Measurements from ENCODE around the gene LACRT. TPM values are rescaled to one million over a fixed set of nuclear protein-coding genes. Genes with fewer than 3 reads are reported as not detected.

Gene LACRT
- total and polyA plus RNA-seq, 2 of the 13 experiments (the other 11 are each of a cell fraction or from before 2014, with no cell fraction given) = not detected

GRCh38 chr12:54662026-54662425, 27.3 kb upstream of the LACRT start:
- H3K36me3 ChIP-seq (replicated peaks in 1 of 2; ENCODE audit: control insufficient read depth in 1 of 2, insufficient read depth in 2 of 2, low read length in 2 of 2) = no peaks in the 10 kb centered on the region
- FAIRE-seq = no peak
- 5% methylated on average over 3 of the region's 3 CpGs for WGBS (ENCODE audit: low lambda C conversion rate)

DNA sequence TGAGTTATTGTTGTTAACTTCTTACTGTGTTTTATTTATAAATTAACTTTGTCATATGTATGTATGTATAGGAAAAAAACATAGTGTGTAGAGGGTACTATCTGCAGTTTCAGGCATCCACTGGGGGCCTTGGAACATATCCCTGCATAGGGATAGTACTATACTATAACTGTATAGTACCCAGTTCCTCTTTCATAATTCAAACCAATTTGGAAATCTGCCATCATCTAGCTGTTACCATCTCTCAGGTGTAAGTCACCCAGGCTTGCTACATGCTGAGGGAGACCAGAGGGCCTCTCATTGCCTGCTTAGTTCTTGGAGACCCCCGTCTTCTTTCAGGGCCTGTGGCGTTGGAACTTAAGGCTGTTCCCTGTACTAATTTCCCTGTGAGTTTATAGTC, 26.4 kb upstream of the LACRT start:
- Histone ChIP-seq H3K4me2 (ENCODE audit: low read depth, low read length) (no peak overlapping the region), H3K27me3 (ENCODE audit: control insufficient read depth in 1 of 2, insufficient read depth in 2 of 2, low read length in 2 of 2) (peaks cover 0 to 13% of the 10 kb centered on the region in 2 experiments; a peak in 2 of 5 replicates), H3K4me1 (ENCODE audit: insufficient read depth, low read length) (no peaks in the 10 kb centered on the region), H3K9ac (ENCODE audit: insufficient read depth, low read depth, low read length) (no peak overlapping the region), H3K9me3 (ENCODE audit: low read length) (no peaks in the 10 kb centered on the region), H4K20me1 (ENCODE audit: insufficient read depth, low read length) (no peaks in the 10 kb centered on the region), H2AFZ (ENCODE audit: low read length) (no peak overlapping the region), H3K27ac (ENCODE audit: extremely low read length, insufficient read depth, low read length) (no peak overlapping the region), H3K36me3 (replicated peaks in 1 of 2; ENCODE audit: control insufficient read depth in 1 of 2, insufficient read depth in 2 of 2, low read length in 2 of 2) (no peaks in the 10 kb centered on the region), H3K79me2 (ENCODE audit: insufficient read depth, low read length) (no peaks in the 10 kb centered on the region), H3K4me3 (replicated peaks in 1 of 3; ENCODE audit: insufficient read depth in 1 of 3, low read depth in 2 of 3, low read length in 3 of 3) (no peak overlapping the region)
- POLR2A ChIA-PET = no interaction called here
- BruUV-seq (replicated peaks) = no TSS peak
- TF ChIP-seq KDM2A (CRISPR knock-in tag; IDR thresholded peaks at IDR 0.05; ENCODE audit: borderline replicate concordance, low read depth) = no peak
- FAIRE-seq = no peak
- DNase-seq (ENCODE audit: low spot score) = no peak
- WGBS (ENCODE audit: low lambda C conversion rate) = 0% methylated on average over 2 of the region's 2 CpGs
- in situ Hi-C loops (cut with HindIII; ENCODE audit: extremely low pct_ligation_motif_present, low pct_unique_long_range_greater_than_20kb) = no loop called here
- intact Hi-C loops (cut with micrococcal nuclease; ENCODE audit: unreplicated experiment) = no loop called here
- no peak for ATAC-seq
- CTCF ChIA-PET (ENCODE audit: low intra/inter-chr PET ratio, low total read pairs) = no interaction called here

More at GRCh38 chr12:54662026-54662425, 27.3 kb upstream of the LACRT start:
- Histone ChIP-seq H3K9ac (ENCODE audit: insufficient read depth, low read depth, low read length) (no peak overlapping the region), H4K20me1 (ENCODE audit: insufficient read depth, low read length) (no peaks in the 10 kb centered on the region), H3K4me1 (ENCODE audit: insufficient read depth, low read length) (no peaks in the 10 kb centered on the region), H3K27ac (ENCODE audit: extremely low read length, insufficient read depth, low read length) (no peak overlapping the region), H3K27me3 (ENCODE audit: control insufficient read depth in 1 of 2, insufficient read depth in 2 of 2, low read length in 2 of 2) (peaks cover 0 to 13% of the 10 kb centered on the region in 2 experiments; a peak in 2 of 5 replicates), H3K9me3 (ENCODE audit: low read length) (no peaks in the 10 kb centered on the region), H3K4me3 (replicated peaks in 1 of 3; ENCODE audit: insufficient read depth in 1 of 3, low read depth in 2 of 3, low read length in 3 of 3) (no peak overlapping the region), H3K4me2 (ENCODE audit: low read depth, low read length) (no peak overlapping the region), H2AFZ (ENCODE audit: low read length) (no peak overlapping the region), H3K79me2 (ENCODE audit: insufficient read depth, low read length) (no peaks in the 10 kb centered on the region)
- ChIA-PET CTCF (ENCODE audit: low intra/inter-chr PET ratio, low total read pairs) (no interaction called here), POLR2A (no interaction called here)
- in situ Hi-C loops (cut with HindIII; ENCODE audit: extremely low pct_ligation_motif_present, low pct_unique_long_range_greater_than_20kb) (no loop called here), intact Hi-C loops (cut with micrococcal nuclease; ENCODE audit: unreplicated experiment) (no loop called here)
- TF ChIP-seq NFE2L2 (IDR thresholded peaks at IDR 0.05; ENCODE audit: low read length) = no peak
- no peak for TF ChIP-seq TCF12 (IDR thresholded peaks at IDR 0.05)
- TF ChIP-seq TCF12 (CRISPR knock-in tag; IDR thresholded peaks at IDR 0.05) = no peak
- TF ChIP-seq CEBPB (IDR thresholded peaks at IDR 0.05; ENCODE audit: borderline replicate concordance, low read depth, low read length) = no peak
- no peak for TF ChIP-seq HOXA5 (CRISPR knock-in tag; IDR thresholded peaks at IDR 0.05)
- no peak for TF ChIP-seq GABPB1 (CRISPR knock-in tag; IDR thresholded peaks at IDR 0.05)
- BruUV-seq (replicated peaks) = no TSS peak
- ATAC-seq = no peak
- DNase-seq (ENCODE audit: low spot score) = no peak
